AG09309 (cell line): Measurements from ENCODE around the gene HIC1.

ENCODE experiments used
- DNase-seq: peaks from one replicate; pipeline ENCODE4 v3.0.0-alpha.2; 2010; ENCODE audit warnings: low read depth
- H3K4me3 ChIP-seq: 2 replicates; pipeline ENCODE4 v1.5.1; 2011; ENCODE audit warnings: mild to moderate bottlenecking, low read depth, low read length, moderate library complexity; ENCODE audit not compliant: control insufficient read depth
- CTCF ChIP-seq: IDR thresholded peaks from 2 replicates; pipeline ENCODE4 v1.5.1; 2011; ENCODE audit warnings: mild to moderate bottlenecking, low read depth, low read length, inconsistent platforms; ENCODE audit not compliant: insufficient read depth, control insufficient read depth; ENCODE audit errors: missing control alignments

The HIC1 gene

GRCh38 chr17:2111691-2112090 is 56.8 kb downstream of the HIC1 start:
- TF ChIP-seq CTCF = no peak
- H3K4me3 ChIP-seq = no peak overlapping the region
- DNase-seq = no peak
